T-helper 2 cell treated with Interferon-gamma antibody and Interleukin-4, amounts not matched to agents 100 ng/mL and 5 ng/mL, for 36 hours (primary cell): ENCODE data around the gene FSTL1. TPM values are rescaled to one million over a fixed set of nuclear protein-coding genes. Genes with fewer than 3 reads are reported as not detected.

ENCODE experiments used
- intact Hi-C: fragments of 100-400 bp; cut with micrococcal nuclease; formaldehyde crosslinking; loops from one replicate; pipeline ENCODE4 v1.15.1; 2023
- total RNA-seq: library from RNA; stranded (reverse); gene quantifications from 2 replicates; pipeline ENCODE4 v1.2.3, GENCODE V29; 2022

Gene FSTL1
- total RNA-seq, 1 donor from 2014 or later, result 0.14 TPM

GRCh38 chr3:120468635-120469295, 18.0 kb upstream of the FSTL1 start:
- intact Hi-C loops, result no loop called here

GRCh38 chr3:120462409-120462959, 11.7 kb upstream of the FSTL1 start:
- intact Hi-C loops, result no loop called here

- intact Hi-C loops, result no loop called here
These were observed 10.6 kb upstream of the FSTL1 start for GRCh38 chr3:120461416-120461815.

- intact Hi-C loops, result no loop called here
These were observed 10.1 kb upstream of the FSTL1 start for GRCh38 chr3:120460862-120461261.

- intact Hi-C loops, result no loop called here
These were observed 9.5 kb upstream of the FSTL1 start for GRCh38 chr3:120460181-120460790.

- intact Hi-C loops, result no loop called here
These were observed 8.4 kb upstream of the FSTL1 start for GRCh38 chr3:120459196-120459595.

GRCh38 chr3:120457827-120458226, 7.0 kb upstream of the FSTL1 start:
- intact Hi-C loops, result no loop called here

- intact Hi-C loops, result no loop called here
These were observed 3.4 kb upstream of the FSTL1 start for GRCh38 chr3:120454076-120454689.

- intact Hi-C loops, result no loop called here
These were observed 2.0 kb upstream of the FSTL1 start for GRCh38 chr3:120452816-120453215.

GRCh38 chr3:120451806-120452205, 1.0 kb upstream of the FSTL1 start:
- intact Hi-C loops, result no loop called here

- intact Hi-C loops, result no loop called here
These were observed 525 bp upstream of the FSTL1 start for GRCh38 chr3:120451272-120451761.

GRCh38 chr3:120449701-120450599, 842 bp downstream of the FSTL1 start:
- intact Hi-C loops, result no loop called here

GRCh38 chr3:120449251-120449650, 1.5 kb downstream of the FSTL1 start:
- intact Hi-C loops, result no loop called here

GRCh38 chr3:120448756-120449155, 2.0 kb downstream of the FSTL1 start:
- intact Hi-C loops, result no loop called here

GRCh38 chr3:120446891-120447668, 3.7 kb downstream of the FSTL1 start:
- intact Hi-C loops, result no loop called here

GRCh38 chr3:120445654-120446053, 5.1 kb downstream of the FSTL1 start:
- intact Hi-C loops, result no loop called here

GRCh38 chr3:120443626-120444123, 7.1 kb downstream of the FSTL1 start:
- intact Hi-C loops, result no loop called here

- intact Hi-C loops, result no loop called here
These were observed 7.7 kb downstream of the FSTL1 start for GRCh38 chr3:120442975-120443517.

- intact Hi-C loops, result no loop called here
These were observed 9.0 kb downstream of the FSTL1 start for GRCh38 chr3:120441776-120442175.

- intact Hi-C loops, result no loop called here
These were observed 10.0 kb downstream of the FSTL1 start for GRCh38 chr3:120440762-120441161.
